NCI-H1092 (cell line): ENCODE data around the gene RNF151.

Experiments used
- DNase-seq: peaks from one replicate; lab custom pipeline; 2025; lab: John Stamatoyannopoulos, UW

The RNF151 gene

GRCh38 chr16:1976951-1977874, 10.6 kb downstream of the RNF151 start:
- no peak for DNase-seq

GRCh38 chr16:1977875-1978268, 11.2 kb downstream of the RNF151 start:
- DNase-seq = no peak

DNA sequence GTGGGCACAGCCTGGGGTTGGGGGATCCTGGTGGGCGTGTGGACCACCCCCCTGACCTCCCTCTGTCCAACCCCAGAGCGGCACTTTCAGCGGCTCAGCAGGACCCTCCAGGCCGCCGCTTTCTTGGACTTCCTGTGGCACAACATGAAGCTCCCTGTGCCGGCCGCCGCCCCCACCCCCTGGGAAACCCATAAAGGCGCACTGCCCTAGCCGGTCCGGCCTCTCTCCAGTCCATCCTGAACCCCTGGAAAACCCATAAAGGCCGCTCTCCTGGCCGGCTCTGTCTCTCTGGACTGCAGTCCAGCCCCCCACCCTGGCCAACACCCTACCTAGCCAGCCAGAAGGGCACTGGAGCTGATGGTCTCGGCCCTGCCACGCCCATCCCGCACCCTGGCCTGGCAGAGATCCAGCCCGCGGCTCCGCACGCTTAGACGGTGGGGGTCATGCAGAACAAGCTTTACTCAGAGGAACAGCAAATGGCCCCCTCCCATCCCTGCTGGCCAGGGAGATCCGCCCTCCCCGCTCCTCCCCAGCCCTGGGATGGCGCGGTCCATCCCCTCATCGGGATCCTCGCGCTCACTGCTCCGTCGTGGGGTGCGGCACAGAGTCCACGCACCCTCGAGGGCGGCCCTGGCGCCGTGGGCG, 11.9 kb downstream of the RNF151 start:
- no peak for DNase-seq

DNA sequence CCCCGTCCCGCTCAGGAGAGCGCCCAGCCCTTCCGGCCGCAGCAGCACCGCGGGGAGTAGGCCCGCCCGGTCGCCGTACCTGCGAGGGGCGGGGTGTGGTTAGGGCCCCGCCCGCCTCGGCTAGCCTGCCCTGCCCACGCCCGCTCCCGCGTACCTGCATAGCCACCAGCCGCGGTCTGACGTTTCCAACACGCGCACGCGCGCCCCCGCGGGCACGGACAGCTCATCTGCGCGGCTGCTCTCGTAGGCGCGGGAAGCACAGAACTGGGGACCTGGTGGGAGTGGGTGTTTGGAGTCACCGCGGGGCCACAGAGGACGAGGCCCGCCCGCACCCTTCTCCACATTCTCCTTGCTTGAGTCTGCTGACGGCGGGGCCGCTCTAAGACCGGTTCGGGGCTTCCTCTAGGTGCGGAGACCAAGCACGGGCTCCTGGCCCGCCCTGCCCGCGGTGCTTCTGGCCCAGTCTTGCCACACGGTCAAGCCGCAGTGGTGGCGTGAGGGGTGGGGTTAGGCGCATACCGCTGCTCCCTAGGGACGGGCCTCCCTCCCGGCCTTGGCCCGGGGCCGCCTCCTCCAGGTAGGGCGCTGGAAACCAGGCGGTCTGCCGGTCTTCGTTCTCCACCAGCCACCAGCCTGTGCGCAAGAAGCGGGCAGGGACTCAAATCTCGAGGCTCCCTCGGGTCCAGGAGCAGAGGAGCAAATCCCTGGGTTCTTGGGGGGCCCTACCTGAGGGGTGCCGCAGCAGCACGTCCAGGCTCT, 12.8 kb downstream of the RNF151 start:
- no peak for DNase-seq

- DNase-seq = no peak
Measured at GRCh38 chr16:1980030-1980769, 13.5 kb downstream of the RNF151 start.

DNA sequence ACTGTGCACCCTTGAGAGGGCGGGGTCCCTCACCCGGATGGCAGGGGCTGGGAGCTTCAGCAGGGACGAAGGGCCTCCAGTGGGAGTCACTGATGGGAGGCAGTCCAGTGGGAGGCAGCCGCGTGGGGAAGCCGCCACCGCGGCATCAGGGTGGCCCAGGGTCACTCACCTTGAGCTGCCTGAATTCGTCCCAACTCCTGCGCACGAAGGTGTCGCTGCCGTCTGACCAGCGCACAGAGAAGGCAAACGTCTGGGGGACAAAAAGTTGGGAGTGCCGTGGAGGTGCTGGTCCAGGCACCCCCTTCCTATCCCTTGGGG, 14.1 kb downstream of the RNF151 start:
- DNase-seq = no peak

DNA sequence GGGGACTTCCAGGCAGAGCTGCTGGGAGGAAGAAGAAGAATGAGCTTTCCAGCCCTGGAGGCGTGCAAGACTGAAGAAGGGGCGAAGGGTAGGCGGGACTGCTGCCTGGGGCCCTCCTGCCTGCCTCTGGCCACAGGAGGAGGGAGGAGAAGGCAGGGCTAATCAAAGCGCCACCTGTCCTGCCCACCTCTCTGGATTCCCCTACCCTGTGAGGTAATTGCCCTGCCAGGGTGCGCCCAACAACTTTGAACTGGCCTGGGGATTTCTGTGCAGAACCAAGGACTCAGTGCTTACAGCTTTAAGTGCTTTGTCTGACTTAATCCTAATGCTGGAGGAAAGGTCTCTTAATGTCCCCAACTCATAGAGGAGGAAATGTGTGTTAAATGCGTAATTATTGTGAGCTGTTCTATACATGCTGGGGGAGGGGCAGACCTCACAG, 14.8 kb downstream of the RNF151 start, which contains the start of gene NOXO1:
Gene NOXO1 (minus strand): TSS at position 72 of the 439 bp plus-strand sequence. CDS start 290 bp downstream, outside the sequence.
- no peak for DNase-seq

- peak; percentile 41 for DNase-seq
Measured at GRCh38 chr16:1982013-1982433, 15.4 kb downstream of the RNF151 start.

DNA sequence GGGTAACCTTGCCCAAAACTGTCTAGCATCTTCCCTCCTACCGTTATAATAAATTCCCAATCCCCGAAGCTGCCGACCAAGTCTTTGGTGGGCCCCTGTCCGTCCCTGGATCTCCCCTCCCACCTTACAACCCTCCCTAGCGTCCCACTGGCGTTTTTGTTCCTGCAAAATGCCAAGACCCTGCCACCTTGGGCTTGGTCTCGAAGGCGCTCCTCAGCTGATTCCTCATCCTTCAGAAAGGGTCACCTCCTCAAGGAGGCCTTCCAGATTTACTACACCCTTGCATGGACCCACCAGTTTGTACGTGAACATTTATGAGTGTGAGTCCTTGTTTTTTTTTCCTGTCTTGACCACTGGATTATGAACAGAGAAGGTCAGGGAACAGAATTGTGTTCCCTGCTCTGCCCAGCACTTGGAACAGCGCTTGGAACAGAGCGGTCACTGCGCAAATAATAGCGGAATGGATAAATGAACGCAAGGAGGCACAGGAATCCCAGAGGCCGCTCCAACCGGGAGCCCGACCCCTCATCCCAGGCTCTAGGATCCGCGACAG, 16.4 kb downstream of the RNF151 start:
- DNase-seq = no peak

DNA sequence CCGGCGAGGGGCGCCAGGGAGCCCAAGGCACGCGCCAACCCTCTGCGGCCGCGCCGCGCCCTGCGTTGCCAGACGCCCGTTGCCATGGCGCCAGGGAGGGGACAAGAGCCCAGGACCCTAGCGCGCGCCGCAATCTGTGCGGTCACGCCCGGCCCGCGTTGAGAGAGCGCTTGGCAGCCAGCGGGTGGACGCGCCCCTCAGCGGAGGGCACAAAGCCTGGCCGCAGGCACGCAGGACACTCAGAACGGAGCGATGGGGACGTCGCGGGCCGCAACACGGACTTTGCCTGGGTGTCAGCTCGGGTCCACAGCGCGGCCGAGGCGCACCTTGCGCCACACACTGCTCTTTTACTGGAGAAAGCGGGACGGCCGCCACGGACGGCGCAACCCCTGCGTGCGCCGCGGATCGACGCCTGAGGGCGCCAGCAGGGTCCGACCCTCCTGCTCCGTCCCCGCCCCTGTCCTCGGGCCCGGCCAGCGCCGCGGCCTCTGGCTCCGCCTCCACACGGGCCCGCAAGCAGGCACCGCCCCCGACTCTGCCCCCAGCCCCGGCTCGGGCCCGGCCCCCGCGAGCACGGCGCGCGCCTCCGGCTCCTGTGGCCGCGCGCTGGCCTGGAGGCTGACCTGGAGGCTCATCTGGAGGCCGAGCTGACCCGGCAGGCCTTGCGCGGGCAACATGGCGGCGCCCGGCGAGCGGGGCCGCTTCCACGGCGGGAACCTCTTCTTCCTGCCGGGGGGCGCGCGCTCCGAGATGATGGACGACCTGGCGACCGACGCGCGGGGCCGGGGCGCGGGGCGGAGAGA, 17.1 kb downstream of the RNF151 start, which contains the start of gene GFER:
Gene GFER (plus strand): TSS at position 650 of the 803 bp plus-strand sequence. CDS start 26 bp downstream, at position 676.
- DNase-seq = peak; percentile 82

- no peak for DNase-seq
Measured at GRCh38 chr16:1984347-1985225, 17.9 kb downstream of the RNF151 start.

DNA sequence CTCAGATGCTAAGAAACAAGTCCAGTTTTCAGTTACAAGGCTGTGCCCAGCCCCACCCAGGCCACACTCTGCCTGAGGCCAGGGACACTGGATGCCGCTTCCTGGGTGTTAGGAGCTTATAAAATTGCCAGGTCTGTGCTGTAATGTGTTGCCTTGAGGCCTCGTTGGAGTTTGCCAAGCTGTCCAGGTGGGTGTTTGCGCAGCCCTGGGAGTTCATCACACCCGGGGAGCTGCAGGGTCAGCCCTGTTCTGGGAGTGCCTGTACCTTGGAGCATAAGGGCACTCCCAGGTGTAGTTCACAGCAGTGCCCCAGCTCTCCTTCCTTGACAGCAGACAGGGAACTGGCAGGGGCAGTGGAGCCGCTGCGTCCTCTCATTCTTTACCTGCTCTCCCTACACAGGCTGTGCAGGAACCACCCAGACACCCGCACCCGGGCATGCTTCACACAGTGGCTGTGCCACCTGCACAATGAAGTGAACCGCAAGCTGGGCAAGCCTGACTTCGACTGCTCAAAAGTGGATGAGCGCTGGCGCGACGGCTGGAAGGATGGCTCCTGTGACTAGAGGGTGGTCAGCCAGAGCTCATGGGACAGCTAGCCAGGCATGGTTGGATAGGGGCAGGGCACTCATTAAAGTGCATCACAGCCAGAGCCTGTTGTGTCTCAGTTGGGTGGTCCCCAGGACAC, 19.0 kb downstream of the RNF151 start:
- DNase-seq = no peak

DNA sequence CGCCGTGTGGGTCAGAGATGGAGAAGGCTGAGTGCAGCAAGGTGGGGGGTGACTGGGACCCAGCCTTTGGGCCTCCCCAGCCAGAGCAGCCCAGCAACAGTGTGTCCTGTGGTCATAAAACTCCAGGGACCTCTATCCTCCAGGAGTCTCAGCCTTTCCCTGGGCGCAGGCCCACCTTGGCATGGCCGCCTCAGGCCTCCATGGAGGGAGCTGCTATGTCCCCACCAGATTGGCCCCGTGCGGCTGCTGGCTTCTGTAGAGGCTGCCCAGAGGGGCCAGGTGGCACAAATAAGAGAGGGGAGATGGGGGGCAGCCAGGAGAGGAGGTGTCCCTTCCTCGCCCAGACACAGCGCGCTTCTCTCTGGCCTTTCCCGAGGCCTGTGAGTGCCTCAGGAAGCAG, 20.5 kb downstream of the RNF151 start:
- DNase-seq = no peak

DNA sequence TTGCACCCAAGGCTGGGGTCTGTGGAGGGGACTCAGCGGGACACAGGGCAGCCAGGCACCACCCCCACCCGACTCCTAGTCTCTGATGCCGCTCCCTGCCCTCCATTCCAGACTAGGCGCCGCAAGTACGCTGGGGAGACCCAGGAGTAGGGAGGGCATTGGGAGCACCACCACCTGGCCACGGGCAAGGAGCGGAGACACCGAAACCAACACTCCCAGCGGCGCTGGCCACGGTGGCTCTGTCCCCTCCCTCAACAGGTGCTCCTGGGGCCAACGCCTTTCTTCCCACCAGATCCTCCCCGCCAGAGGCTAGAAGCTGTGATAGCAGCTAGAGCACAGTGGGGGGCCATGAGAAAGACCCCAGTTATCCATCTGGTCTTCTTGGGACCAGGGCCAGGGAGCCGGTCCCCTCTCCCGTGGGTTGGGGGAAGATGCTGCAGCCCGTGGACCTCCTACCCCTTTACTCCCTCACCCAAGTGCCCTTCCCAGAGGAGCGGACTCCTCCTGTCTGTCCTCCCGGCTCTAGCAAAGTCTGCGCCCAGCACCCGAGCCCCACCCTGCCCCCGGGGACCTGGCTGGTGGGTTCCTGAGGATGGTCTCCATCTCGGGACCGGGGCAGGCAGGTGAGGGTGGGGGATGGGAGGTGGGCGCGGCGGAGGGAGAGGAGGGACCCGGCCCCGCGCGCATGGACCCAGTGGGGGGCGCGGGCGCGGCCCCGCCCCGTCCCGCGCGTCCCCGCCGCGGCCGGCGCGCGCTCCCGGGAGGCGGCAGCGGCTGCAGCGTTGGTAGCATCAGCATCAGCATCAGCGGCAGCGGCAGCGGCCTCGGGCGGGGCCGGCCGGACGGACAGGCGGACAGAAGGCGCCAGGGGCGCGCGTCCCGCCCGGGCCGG, 22.8 kb downstream of the RNF151 start, which contains the start of gene SYNGR3:
Gene SYNGR3 (plus strand): TSS at position 762 of the 892 bp plus-strand sequence. CDS start 133 bp downstream, outside the sequence.
- DNase-seq = no peak

GRCh38 chr16:1990101-1990350, 23.4 kb downstream of the RNF151 start:
- no peak for DNase-seq

GRCh38 chr16:1990351-1991134, 23.9 kb downstream of the RNF151 start:
- DNase-seq = no peak

DNA sequence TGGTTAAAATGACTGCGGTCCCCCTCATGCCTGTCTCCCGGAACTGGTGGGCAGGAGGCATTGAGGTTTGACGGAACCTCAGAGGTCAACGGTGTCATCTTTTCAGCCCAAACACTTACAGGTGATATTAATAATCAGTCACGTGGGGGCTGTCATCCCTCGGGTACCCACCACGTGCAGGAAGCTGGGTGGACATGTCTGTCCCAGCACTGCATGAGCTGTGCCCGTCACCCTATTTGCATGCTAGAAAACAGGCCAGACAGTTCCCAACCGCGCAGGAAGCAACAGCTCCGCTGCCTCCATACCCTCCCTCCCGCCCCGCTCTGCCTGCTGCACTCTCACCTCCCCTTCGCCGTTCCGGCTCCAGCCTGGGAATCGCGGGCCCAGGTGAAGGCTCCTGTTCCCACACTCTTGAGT, 24.5 kb downstream of the RNF151 start:
- no peak for DNase-seq
